Smooth muscle cell (in vitro differentiated cells): ENCODE measurements around the gene C16orf96. TPM values are rescaled to one million over a fixed set of nuclear protein-coding genes. Genes with fewer than 3 reads are reported as not detected.

Experiments
- DNase-seq: peaks from one replicate; lab custom pipeline; 2025; ENCODE audit not compliant: unreplicated experiment; lab: John Stamatoyannopoulos, UW
- H2AFZ ChIP-seq: fragments of 200-600 bp; sonication (generic); 2 replicates; pipeline ENCODE4 v1.6.0; 2016; ENCODE audit warnings: antibody characterized with exemption, low read depth, mild to moderate bottlenecking
- H3F3A ChIP-seq: fragments of 200-600 bp; sonication (generic); 2 replicates; pipeline ENCODE4 v1.6.0; 2017; ENCODE audit warnings: antibody characterized with exemption, low read depth
- H3K27ac ChIP-seq: fragments of 200-600 bp; sonication (generic); 2 replicates; pipeline ENCODE4 v1.5.1; 2016; ENCODE audit warnings: low read depth, mild to moderate bottlenecking
- H3K27me3 ChIP-seq: fragments of 200-600 bp; sonication (generic); 2 replicates; pipeline ENCODE4 v1.6.1; 2016; ENCODE audit warnings: low read depth, mild to moderate bottlenecking
- H3K36me3 ChIP-seq: fragments of 200-600 bp; sonication (generic); 2 replicates; pipeline ENCODE4 v1.5.1; 2016; ENCODE audit warnings: low read depth
- H3K4me1 ChIP-seq: fragments of 200-600 bp; sonication (generic); 2 replicates; pipeline ENCODE4 v1.5.1; 2016; ENCODE audit warnings: low read depth
- H3K4me2 ChIP-seq: fragments of 200-600 bp; sonication (generic); 2 replicates; pipeline ENCODE4 v1.6.0; 2016; ENCODE audit warnings: mild to moderate bottlenecking
- H3K4me3 ChIP-seq: fragments of 200-600 bp; sonication (generic); 2 replicates; pipeline ENCODE4 v1.5.1; 2016; ENCODE audit warnings: mild to moderate bottlenecking
- H3K79me2 ChIP-seq: fragments of 200-600 bp; sonication (generic); 2 replicates; pipeline ENCODE4 v1.6.0; 2016; ENCODE audit warnings: low read depth, mild to moderate bottlenecking
- H3K9ac ChIP-seq: fragments of 200-600 bp; sonication (generic); 2 replicates; pipeline ENCODE4 v1.6.0; 2016; ENCODE audit warnings: low read depth
- H3K9me3 ChIP-seq: fragments of 200-600 bp; sonication (generic); replicated peaks from 2 replicates; pipeline ENCODE4 v1.5.1; 2016; ENCODE audit warnings: low read depth
- H4K20me1 ChIP-seq: fragments of 200-600 bp; sonication (generic); 2 replicates; pipeline ENCODE4 v1.6.0; 2016; ENCODE audit warnings: low read depth
- WGBS: methylation state at CpG from one replicate; pipeline ENCODE4 v1.1.7; 2016; ENCODE audit warnings: low lambda C conversion rate; 5-methylcytosine and 5-hydroxymethylcytosine counted together
- polyA plus RNA-seq: library from polyadenylated mRNA; unstranded; fragments of >200 nt; fragmentation: Nextera tagmentation; extraction: Ambion mirVana; gene quantifications from 2 replicates; pipeline ENCODE4 v1.2.1, GENCODE V29; 2016
- total RNA-seq: library from RNA; depleted of rRNA; stranded (reverse); fragments of >200 nt; gene quantifications from 2 replicates; pipeline ENCODE4 v1.2.3, GENCODE V29; 2014
- TF ChIP-seq, protein P1 (sequence below): fragments of 200-600 bp; sonication (generic); IDR thresholded peaks from 2 replicates; pipeline ENCODE4 v1.5.1; 2017; ENCODE audit warnings: borderline replicate concordance, mild to moderate bottlenecking, antibody characterized with exemption; ENCODE audit not compliant: insufficient read depth, poor library complexity, severe bottlenecking

The C16orf96 gene
- total and polyA plus RNA-seq, 2 experiments from 2014 or later, result 0.09 TPM; not detected in 1

DNA sequence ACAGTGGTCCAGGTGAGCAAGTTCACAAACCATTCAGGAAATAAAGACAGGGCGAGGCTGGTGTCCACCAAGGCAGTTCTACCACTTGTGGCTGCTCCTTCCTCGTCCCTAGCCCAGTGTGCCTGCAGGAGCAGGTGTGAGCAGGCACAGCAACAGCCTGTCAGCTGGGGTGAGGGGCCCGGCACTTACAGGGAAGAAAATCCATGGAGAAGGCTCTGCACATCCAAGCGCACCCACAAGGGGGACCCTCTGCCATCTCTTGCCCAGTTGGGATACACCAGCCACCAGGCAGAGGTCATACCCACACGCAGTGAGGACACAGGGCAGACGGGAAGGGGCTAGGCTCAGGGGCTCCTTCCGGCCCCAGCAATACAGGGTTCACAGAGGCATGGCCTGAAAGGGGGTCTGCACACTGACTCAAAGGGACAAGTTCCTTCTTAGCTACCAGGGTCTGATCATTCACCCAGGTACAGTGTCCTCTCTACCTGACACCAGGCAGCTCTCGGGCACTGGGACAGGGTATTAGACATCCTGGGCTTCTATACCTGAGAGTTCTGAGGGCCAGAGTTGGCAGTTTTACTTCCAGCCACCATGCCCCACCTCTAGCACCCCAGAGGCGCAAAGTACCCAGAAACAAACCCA, 44.6 kb upstream of the C16orf96 start:
- Histone ChIP-seq H3K4me1 (no peaks in the 10 kb centered on the region), H3K4me2 (no peak overlapping the region), H3F3A (no peaks in the 10 kb centered on the region), H4K20me1 (peaks cover 64% of the 10 kb centered on the region), H3K9ac (no peak overlapping the region), H3K9me3 (no peaks in the 10 kb centered on the region), H3K79me2 (peaks cover 4% of the 10 kb centered on the region), H3K4me3 (no peak overlapping the region), H3K36me3 (no peaks in the 10 kb centered on the region), H3K27me3 (no peaks in the 10 kb centered on the region), H2AFZ (no peak overlapping the region), H3K27ac (no peak overlapping the region)
- no peak for DNase-seq
- WGBS, result 80% methylated on average over 9 of the region's 9 CpGs
- TF ChIP-seq, protein P1, sequence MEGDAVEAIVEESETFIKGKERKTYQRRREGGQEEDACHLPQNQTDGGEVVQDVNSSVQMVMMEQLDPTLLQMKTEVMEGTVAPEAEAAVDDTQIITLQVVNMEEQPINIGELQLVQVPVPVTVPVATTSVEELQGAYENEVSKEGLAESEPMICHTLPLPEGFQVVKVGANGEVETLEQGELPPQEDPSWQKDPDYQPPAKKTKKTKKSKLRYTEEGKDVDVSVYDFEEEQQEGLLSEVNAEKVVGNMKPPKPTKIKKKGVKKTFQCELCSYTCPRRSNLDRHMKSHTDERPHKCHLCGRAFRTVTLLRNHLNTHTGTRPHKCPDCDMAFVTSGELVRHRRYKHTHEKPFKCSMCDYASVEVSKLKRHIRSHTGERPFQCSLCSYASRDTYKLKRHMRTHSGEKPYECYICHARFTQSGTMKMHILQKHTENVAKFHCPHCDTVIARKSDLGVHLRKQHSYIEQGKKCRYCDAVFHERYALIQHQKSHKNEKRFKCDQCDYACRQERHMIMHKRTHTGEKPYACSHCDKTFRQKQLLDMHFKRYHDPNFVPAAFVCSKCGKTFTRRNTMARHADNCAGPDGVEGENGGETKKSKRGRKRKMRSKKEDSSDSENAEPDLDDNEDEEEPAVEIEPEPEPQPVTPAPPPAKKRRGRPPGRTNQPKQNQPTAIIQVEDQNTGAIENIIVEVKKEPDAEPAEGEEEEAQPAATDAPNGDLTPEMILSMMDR, result peak; percentile 50

DNA sequence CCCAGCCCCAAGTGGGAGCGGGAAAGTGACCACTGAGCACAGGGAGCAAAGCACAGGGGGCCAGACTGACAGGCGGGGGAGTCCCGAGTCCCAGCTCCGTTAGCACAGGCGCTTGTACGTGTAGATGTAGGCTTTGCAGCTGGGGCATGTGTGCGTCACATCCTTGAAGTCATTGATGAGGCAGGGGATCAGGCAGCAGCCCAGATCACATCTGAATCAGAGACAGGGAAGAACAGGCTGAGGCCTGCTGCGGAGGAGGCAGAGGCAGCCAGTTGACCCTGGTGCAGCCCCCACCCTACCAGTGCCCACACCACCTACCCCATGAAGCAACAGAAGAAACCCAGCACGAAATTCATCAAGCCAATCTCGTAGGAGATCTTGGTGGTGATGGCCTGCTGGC, 43.7 kb upstream of the C16orf96 start:
- Histone ChIP-seq H3K4me1 (no peaks in the 10 kb centered on the region), H3K9ac (no peak overlapping the region), H4K20me1 (peaks cover 68% of the 10 kb centered on the region), H2AFZ (no peak overlapping the region), H3K79me2 (peaks cover 7% of the 10 kb centered on the region), H3K27ac (no peak overlapping the region), H3K9me3 (no peaks in the 10 kb centered on the region), H3K4me2 (no peak overlapping the region), H3K4me3 (no peak overlapping the region), H3K27me3 (no peaks in the 10 kb centered on the region), H3F3A (no peaks in the 10 kb centered on the region), H3K36me3 (no peaks in the 10 kb centered on the region)
- DNase-seq, result no peak
- 98% methylated on average over 10 of the region's 10 CpGs for WGBS
- TF ChIP-seq, protein P1, result no peak

DNA sequence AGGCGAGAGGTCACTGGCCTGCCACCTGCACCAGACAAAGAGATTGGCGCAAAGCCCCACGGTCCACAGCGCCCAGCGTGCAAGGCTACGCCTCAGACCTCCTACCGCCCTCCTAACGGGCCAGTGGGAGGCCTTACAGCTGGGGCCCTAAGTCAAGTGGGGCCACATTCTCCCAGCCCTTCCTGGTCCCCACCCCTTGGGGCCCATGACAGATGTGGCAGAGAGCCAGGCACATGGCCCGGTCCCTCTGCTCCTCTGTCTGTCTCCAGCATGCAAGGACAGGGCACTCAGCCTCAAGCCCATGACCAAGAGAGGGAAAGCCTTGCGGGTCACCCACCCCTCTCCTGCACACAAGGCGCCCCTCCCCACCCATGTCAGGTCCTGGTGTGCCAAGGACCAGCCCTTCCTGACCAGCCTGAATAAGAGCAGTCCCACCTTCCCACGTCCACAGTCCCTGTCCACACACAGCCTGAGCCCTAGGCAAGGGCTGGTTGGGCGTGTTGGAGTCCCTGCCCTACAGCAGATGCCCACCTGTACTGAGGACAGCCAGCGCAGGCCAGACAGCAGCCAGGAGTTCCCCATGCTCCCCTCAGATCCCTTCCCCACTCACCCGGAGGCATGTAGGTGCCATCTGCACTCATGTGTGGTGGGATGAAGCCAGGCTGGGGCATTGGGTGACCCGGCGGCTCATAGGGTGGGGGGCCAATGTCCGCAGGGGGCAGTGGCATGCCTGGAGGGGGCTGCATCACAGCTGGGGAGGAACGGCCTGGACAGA, 42.9 kb upstream of the C16orf96 start:
- TF ChIP-seq, protein P1, result no peak
- H3K4me2 ChIP-seq, result no peak overlapping the region
- peaks cover 76% of the 10 kb centered on the region for H4K20me1 ChIP-seq
- H3K36me3 ChIP-seq, result no peaks in the 10 kb centered on the region
- no peaks in the 10 kb centered on the region for H3K4me1 ChIP-seq
- no peak overlapping the region for H2AFZ ChIP-seq
- H3K27ac ChIP-seq, result no peak overlapping the region
- over 99% methylated on average over 17 of the region's 19 CpGs for WGBS
- no peak overlapping the region for H3K4me3 ChIP-seq
- no peak overlapping the region for H3K9ac ChIP-seq
- peaks cover 7% of the 10 kb centered on the region for H3K79me2 ChIP-seq
- H3K27me3 ChIP-seq, result no peaks in the 10 kb centered on the region
- no peak for DNase-seq
- no peaks in the 10 kb centered on the region for H3K9me3 ChIP-seq
- no peaks in the 10 kb centered on the region for H3F3A ChIP-seq
